GM18520 (cell line): ENCODE measurements around the gene SMOC1.

ENCODE experiments used
- ATAC-seq: cut with Tn5 transposase; IDR thresholded peaks from one replicate; pipeline ENCODE4 v1.9.1; 2021; ENCODE audit not compliant: unreplicated experiment

SMOC1 gene

GRCh38 chr14:69937367-69938081, 58.3 kb downstream of the SMOC1 start:
- no peak for ATAC-seq

GRCh38 chr14:69938751-69939150, 59.5 kb downstream of the SMOC1 start:
- no peak for ATAC-seq

- no peak for ATAC-seq
These were observed 62.8 kb downstream of the SMOC1 start for GRCh38 chr14:69941768-69942742.

GRCh38 chr14:69943084-69943780, 64.0 kb downstream of the SMOC1 start:
- no peak for ATAC-seq

- no peak for ATAC-seq
These were observed 66.1 kb downstream of the SMOC1 start for GRCh38 chr14:69945347-69945746.

- ATAC-seq = no peak
These were observed 66.7 kb downstream of the SMOC1 start for GRCh38 chr14:69945912-69946311.

- no peak for ATAC-seq
These were observed 69.1 kb downstream of the SMOC1 start for GRCh38 chr14:69948351-69948750.

GRCh38 chr14:69951263-69951662, 72.0 kb downstream of the SMOC1 start:
- no peak for ATAC-seq

- no peak for ATAC-seq
These were observed 72.7 kb downstream of the SMOC1 start for GRCh38 chr14:69951935-69952334.

- no peak for ATAC-seq
These were observed 74.2 kb downstream of the SMOC1 start for GRCh38 chr14:69953266-69953915.

- no peak for ATAC-seq
These were observed 76.9 kb downstream of the SMOC1 start for GRCh38 chr14:69955855-69956845.

- no peak for ATAC-seq
These were observed 77.8 kb downstream of the SMOC1 start for GRCh38 chr14:69956970-69957369.

- ATAC-seq = no peak
These were observed 78.8 kb downstream of the SMOC1 start for GRCh38 chr14:69957986-69958385.

- ATAC-seq = no peak
These were observed 79.9 kb downstream of the SMOC1 start for GRCh38 chr14:69959136-69959535.

- no peak for ATAC-seq
These were observed 81.1 kb downstream of the SMOC1 start for GRCh38 chr14:69960296-69960695.

GRCh38 chr14:69963966-69964365, 84.8 kb downstream of the SMOC1 start:
- no peak for ATAC-seq

GRCh38 chr14:69964841-69965240, 85.6 kb downstream of the SMOC1 start:
- ATAC-seq = no peak

GRCh38 chr14:69968132-69968531, 88.9 kb downstream of the SMOC1 start:
- no peak for ATAC-seq

- ATAC-seq = no peak
These were observed 89.5 kb downstream of the SMOC1 start for GRCh38 chr14:69968681-69969080.

- no peak for ATAC-seq
These were observed 93.5 kb downstream of the SMOC1 start for GRCh38 chr14:69972755-69973154.
